Endothelial cell of umbilical vein (primary cell): Measurements from ENCODE around the gene PNPLA6. TPM values are rescaled to one million over a fixed set of nuclear protein-coding genes. Genes with fewer than 3 reads are reported as not detected.

Experiments
- BruUV-seq: library from RNA; stranded (reverse); fragments of 400-500 nt; replicated peaks from 2 replicates; lab custom pipeline; 2021; lab: Mats Ljungman, UMichigan
- CTCF ChIA-PET: fragments of 300-600, 350-600 bp; sonication (Branson Sonifier 250); formaldehyde crosslinking; loops from one replicate; lab custom pipeline; 2021; ENCODE audit warnings: antibody characterized with exemption, inconsistent platforms; lab: Charles Lee
- POLR2A ChIA-PET: fragments of 300-600, 350-600 bp; sonication (Branson Sonifier 250); formaldehyde crosslinking; loops from one replicate; lab custom pipeline; 2021; ENCODE audit warnings: antibody characterized with exemption, inconsistent platforms; lab: Charles Lee
- DNase-seq: peaks from one replicate; pipeline ENCODE4 v3.0.0-alpha.2; 2011; ENCODE audit warnings: low read depth, low spot score
- FAIRE-seq: peaks from 2 replicates; lab custom pipeline; 2011; peaks lifted over from hg19 to GRCh38; lab: Jason Lieb, UNC
- H2AFZ ChIP-seq: 2 replicates; pipeline ENCODE4 v1.6.0; 2012; ENCODE audit warnings: low read depth, low read length, control low read depth, inconsistent platforms
- H3K27ac ChIP-seq: 2 replicates; pipeline ENCODE4 v1.5.1; 2011; ENCODE audit warnings: low read depth, mild to moderate bottlenecking, control low read depth, low read length, moderate library complexity; ENCODE audit not compliant: insufficient read depth
- H3K27me3 ChIP-seq, 2 experiments: 2 replicates each; pipeline versions ENCODE4 v1.6.0 to v1.6.1; 2011; ENCODE audit warnings: low read length in 2 of 2, mixed read lengths in 1 of 2; ENCODE audit not compliant: control insufficient read depth in 2 of 2, insufficient read depth in 2 of 2
- H3K36me3 ChIP-seq, 2 experiments: 2 replicates in 1 of 2; 3 replicates in 1 of 2; pipeline ENCODE4 v1.5.1; 2011; ENCODE audit warnings: low read length in 2 of 2, mild to moderate bottlenecking in 1 of 2, moderate library complexity in 1 of 2; ENCODE audit not compliant: control insufficient read depth in 2 of 2, insufficient read depth in 2 of 2; ENCODE audit errors: extremely low read depth in 1 of 2
- H3K4me1 ChIP-seq: 3 replicates; pipeline ENCODE4 v1.5.1; 2011; ENCODE audit warnings: mild to moderate bottlenecking, low read length; ENCODE audit not compliant: control insufficient read depth, insufficient read depth; ENCODE audit errors: extremely low read depth
- H3K4me2 ChIP-seq: 2 replicates; pipeline ENCODE4 v1.6.1; 2011; ENCODE audit warnings: low read length, control low read depth, mixed read lengths; ENCODE audit not compliant: insufficient read depth
- H3K4me3 ChIP-seq, 3 experiments: fragments of 200-600 bp in 1 of 3; sonication (generic), shearing (Covaris generic) in 1 of 3; replicated peaks in 1 of 3; 2 replicates each; pipeline ENCODE4 v1.5.1; 2011 to 2016; ENCODE audit warnings: control low read depth in 3 of 3, low read length in 3 of 3, mild to moderate bottlenecking in 2 of 3, inconsistent platforms in 1 of 3, low read depth in 1 of 3, moderate library complexity in 1 of 3; ENCODE audit not compliant: insufficient read depth in 1 of 3
- H3K79me2 ChIP-seq: 2 replicates; pipeline ENCODE4 v1.6.0; 2012; ENCODE audit warnings: low read length, inconsistent platforms; ENCODE audit not compliant: control insufficient read depth, insufficient read depth
- H3K9ac ChIP-seq: replicated peaks from 2 replicates; pipeline ENCODE3; 2011; ENCODE audit warnings: low read length, control low read depth; ENCODE audit not compliant: insufficient read depth; ENCODE audit errors: extremely low read depth
- H3K9me1 ChIP-seq: replicated peaks from 3 replicates; pipeline ENCODE4 v1.6.0; 2011; ENCODE audit warnings: mild to moderate bottlenecking, low read length; ENCODE audit not compliant: control insufficient read depth, insufficient read depth; ENCODE audit errors: extremely low read depth
- H3K9me3 ChIP-seq: replicated peaks from 2 replicates; pipeline ENCODE4 v1.5.1; 2012; ENCODE audit warnings: low read length, inconsistent platforms; ENCODE audit not compliant: control insufficient read depth, insufficient read depth
- H4K20me1 ChIP-seq: replicated peaks from 2 replicates; pipeline ENCODE3; 2011; ENCODE audit warnings: mild to moderate bottlenecking, low read length; ENCODE audit not compliant: control insufficient read depth, insufficient read depth; ENCODE audit errors: extremely low read depth
- CTCF ChIP-seq, 2 donors: IDR thresholded peaks; 1 replicate in 1 of 2; 2 replicates in 1 of 2; pipeline ENCODE4 v1.5.1; 2011; ENCODE audit warnings: low read length in 2 of 2, mild to moderate bottlenecking in 2 of 2, moderate library complexity in 2 of 2, control low read depth in 1 of 2, inconsistent platforms in 1 of 2, low read depth in 1 of 2; ENCODE audit not compliant: insufficient read depth in 1 of 2; ENCODE audit errors: extremely low read depth in 1 of 2
- FOS ChIP-seq: IDR thresholded peaks from 2 replicates; pipeline ENCODE4 v1.6.1; 2011; ENCODE audit warnings: mild to moderate bottlenecking, low read length, moderate library complexity, borderline replicate concordance; ENCODE audit not compliant: insufficient read depth
- GATA2 ChIP-seq: IDR thresholded peaks from 2 replicates; pipeline ENCODE4 v1.7.0; 2011; ENCODE audit warnings: low read depth, mild to moderate bottlenecking, moderate library complexity, mixed read lengths, low read length; ENCODE audit not compliant: insufficient read length, insufficient read depth
- JUN ChIP-seq: IDR thresholded peaks from 2 replicates; pipeline ENCODE4 v1.6.1; 2011; ENCODE audit warnings: borderline replicate concordance, low read depth; ENCODE audit not compliant: insufficient read length, insufficient read depth
- MAX ChIP-seq: IDR thresholded peaks from 2 replicates; pipeline ENCODE4 v1.6.1; 2011; ENCODE audit not compliant: insufficient read depth, insufficient read length
- MYC ChIP-seq: IDR thresholded peaks from one replicate; pipeline ENCODE4 v1.6.1; 2011; ENCODE audit warnings: mild to moderate bottlenecking, low read depth, low read length
- POLR2A ChIP-seq: IDR thresholded peaks from 2 replicates; pipeline ENCODE4 v1.6.1; 2012; ENCODE audit warnings: low read depth, mild to moderate bottlenecking, control low read depth, low read length
- POLR2AphosphoS5 ChIP-seq: IDR thresholded peaks from 2 replicates; pipeline ENCODE4 v1.6.1; 2012; ENCODE audit warnings: low read depth, mild to moderate bottlenecking, control low read depth, low read length, moderate library complexity; ENCODE audit not compliant: insufficient read depth
- dilution Hi-C: fragments of 300-500 bp; cut with MboI; formaldehyde crosslinking; loops from one replicate; pipeline ENCODE4 v1.15.0; 2019; ENCODE audit warnings: low sequenced_read_pairs; ENCODE audit not compliant: extremely low pct_ligation_motif_present
- intact Hi-C: fragments of 100-400 bp; cut with micrococcal nuclease; formaldehyde crosslinking; loops from one replicate; pipeline ENCODE4 v1.10.0; 2022
- polyA plus RNA-seq, 4 experiments: library from polyadenylated mRNA; depleted of rRNA in 3 of 4; stranded (reverse) in 3 of 4; unstranded in 1 of 4; fragments of >200 nt; gene quantifications; 2 replicates each; pipeline versions ENCODE4 v1.2.1 to v1.2.3, GENCODE V29; 2011 to 2012; ENCODE audit warnings: missing spikeins in 1 of 4
- total RNA-seq: library from RNA; stranded (reverse); gene quantifications from 2 replicates; pipeline ENCODE4 v1.2.3, GENCODE V29; 2021

Gene PNPLA6
- total and polyA plus RNA-seq, 2 donors (not counting 3 experiments of a cell fraction or from before 2014, with no cell fraction given): 106 to 164 TPM

GRCh38 chr19:7550169-7550770 lies 14.8 kb downstream of the PNPLA6 start:
- ChIA-PET CTCF (no interaction called here), POLR2A (no interaction called here)
- TF ChIP-seq POLR2AphosphoS5: no peak
- TF ChIP-seq POLR2A: no peak
- no peak for TF ChIP-seq CTCF (IDR thresholded peaks at IDR 0.05; ENCODE audit: extremely low read depth in 1 of 2, insufficient read depth in 1 of 2, low read depth in 1 of 2, low read length in 2 of 2)
- TF ChIP-seq MYC: no peak
- no peak for TF ChIP-seq FOS
- TF ChIP-seq GATA2: no peak
- TF ChIP-seq MAX: no peak
- TF ChIP-seq JUN: no peak

More at GRCh38 chr19:7550169-7550770, 14.8 kb downstream of the PNPLA6 start:
- H3K9me3 ChIP-seq: no peaks in the 10 kb centered on the region
- intact Hi-C loops: no loop called here
- H3K9me1 ChIP-seq: no peaks in the 10 kb centered on the region
- H3K4me3 ChIP-seq: no peak overlapping the region
- no peak for DNase-seq
- H2AFZ ChIP-seq: no peak overlapping the region
- no peaks in the 10 kb centered on the region for H3K27me3 ChIP-seq
- no peaks in the 10 kb centered on the region for H4K20me1 ChIP-seq
- H3K9ac ChIP-seq: no peak overlapping the region
- dilution Hi-C loops: no loop called here
- H3K4me2 ChIP-seq: no peak overlapping the region
- no peak overlapping the region for H3K27ac ChIP-seq
- H3K79me2 ChIP-seq: no peaks in the 10 kb centered on the region
- no peaks in the 10 kb centered on the region for H3K4me1 ChIP-seq
- peaks cover 0 to 22% of the 10 kb centered on the region in 2 experiments for H3K36me3 ChIP-seq
- no TSS peak for BruUV-seq
- FAIRE-seq: no peak
